NOMO-1 treated with dmso at 0.1 percent for 144 hours (cell line): ENCODE data around the gene RNF187.
A peak's percentile ranks its signal among the peaks of the same experiment; 100 is the strongest.
"Not testable (repeated sequence)": the region's sequence is repeated elsewhere in the genome, so short reads cannot be mapped to it uniquely, and the experiment has no call there.

Experiments used
- DNase-seq: peaks from one replicate; lab custom pipeline; 2025; ENCODE audit not compliant: unreplicated experiment; lab: John Stamatoyannopoulos, UW

RNF187 gene

DNA sequence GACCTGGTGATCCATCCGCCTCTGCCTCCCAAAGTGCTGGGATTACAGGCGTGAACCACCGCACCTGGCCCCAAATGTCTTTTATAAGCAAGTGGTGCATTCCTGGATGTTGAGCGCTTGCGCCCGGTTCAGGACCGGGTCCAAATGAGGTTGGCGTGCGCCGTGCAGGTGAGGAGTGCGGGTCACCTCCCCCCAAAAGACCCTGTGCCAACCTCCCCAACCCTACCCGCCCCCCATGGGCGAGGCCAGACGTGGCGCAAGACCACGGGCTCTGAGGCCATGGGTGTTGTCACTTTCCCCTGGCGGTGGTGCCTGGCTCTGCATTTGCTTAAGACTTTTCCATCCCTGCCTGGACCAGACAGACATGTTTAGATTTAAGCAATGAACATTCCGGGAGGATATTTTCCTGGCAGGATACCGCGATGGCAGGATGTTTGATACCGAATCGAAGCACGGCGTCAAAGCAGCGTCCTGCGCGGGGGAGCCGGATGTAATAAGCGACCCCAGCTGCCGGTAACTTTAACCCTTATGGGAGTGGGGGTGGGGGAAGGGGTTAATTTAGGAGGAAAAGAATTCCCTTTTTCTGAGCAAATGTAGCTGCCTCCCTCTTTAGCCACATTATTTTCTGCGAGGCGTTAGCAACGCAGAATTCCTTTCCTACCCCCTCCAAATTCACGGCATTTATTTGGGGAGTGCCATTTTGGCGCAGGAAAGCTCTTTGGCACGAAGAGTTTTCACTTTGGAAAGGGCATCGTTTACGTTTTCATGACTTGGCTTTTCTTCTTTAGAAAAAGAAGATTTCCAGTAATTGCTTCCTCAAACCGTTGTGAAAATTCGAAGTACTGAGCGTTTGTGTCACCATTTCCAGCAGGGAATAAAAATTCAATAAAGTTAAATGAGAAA lies 27.8 kb upstream of the RNF187 start:
- DNase-seq, result peak; percentile 51

DNA sequence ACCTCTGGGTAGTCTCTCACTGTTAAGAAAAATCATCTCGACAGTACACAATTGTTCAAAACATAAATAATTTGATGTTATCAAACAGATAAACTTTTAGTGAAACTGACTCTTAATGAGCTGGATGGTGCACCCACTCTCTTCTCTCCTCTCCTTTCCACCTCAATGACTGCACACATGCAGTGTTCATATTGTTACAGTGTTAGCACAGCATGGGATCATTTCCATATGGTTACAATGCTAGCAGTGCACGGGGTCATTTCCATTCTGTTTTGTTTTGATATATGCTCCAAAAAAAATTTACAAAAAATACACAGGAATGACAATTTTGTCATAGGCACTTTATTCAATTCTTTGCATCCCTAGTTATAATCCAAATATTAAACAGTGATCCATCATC lies 26.4 kb upstream of the RNF187 start:
- DNase-seq, result no peak

DNA sequence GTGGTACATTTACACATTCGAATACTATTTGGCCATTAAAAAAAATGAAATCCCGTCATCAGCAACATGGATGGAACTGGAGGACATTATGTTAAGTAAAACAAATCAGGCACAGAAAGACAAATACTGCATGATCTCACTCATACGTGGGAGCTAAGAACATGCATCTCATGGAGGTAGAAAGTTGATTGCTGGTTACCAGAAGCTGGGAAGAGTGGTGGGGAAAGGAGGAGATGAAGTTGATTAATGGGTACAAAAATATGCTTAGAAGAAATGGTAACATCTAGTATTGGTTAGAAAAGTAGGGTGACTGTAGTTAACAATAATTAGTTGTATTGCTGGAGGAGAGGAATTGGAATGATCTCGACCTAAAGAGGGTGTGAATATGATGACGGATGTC lies 24.6 kb upstream of the RNF187 start:
- DNase-seq, result no peak

DNA sequence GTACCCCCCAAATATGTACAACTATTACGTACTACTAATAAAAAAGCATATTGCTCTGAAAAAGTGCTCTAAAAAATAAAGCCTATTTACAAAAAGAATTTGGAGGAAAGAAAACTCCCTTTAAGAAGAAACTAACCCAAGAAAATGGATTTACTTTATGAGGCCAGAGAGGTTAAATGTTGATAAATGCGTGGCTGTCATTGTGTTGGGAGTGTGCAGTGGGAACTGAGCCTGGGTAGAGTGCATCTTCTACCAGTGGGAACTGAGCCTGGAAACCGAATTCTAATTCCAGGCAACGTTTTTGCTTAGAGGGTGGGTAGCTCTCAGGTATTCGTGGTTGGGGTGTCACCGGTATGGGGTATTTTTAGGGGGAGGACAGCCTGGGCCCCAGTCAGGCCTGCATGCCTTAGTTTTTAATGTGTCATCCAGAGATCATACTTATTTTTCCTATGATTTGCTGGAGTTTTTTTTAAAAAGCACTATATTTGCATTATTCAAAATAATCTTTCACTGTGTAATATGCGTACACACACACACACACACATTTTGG lies 24.1 kb upstream of the RNF187 start:
- DNase-seq, result no peak

DNA sequence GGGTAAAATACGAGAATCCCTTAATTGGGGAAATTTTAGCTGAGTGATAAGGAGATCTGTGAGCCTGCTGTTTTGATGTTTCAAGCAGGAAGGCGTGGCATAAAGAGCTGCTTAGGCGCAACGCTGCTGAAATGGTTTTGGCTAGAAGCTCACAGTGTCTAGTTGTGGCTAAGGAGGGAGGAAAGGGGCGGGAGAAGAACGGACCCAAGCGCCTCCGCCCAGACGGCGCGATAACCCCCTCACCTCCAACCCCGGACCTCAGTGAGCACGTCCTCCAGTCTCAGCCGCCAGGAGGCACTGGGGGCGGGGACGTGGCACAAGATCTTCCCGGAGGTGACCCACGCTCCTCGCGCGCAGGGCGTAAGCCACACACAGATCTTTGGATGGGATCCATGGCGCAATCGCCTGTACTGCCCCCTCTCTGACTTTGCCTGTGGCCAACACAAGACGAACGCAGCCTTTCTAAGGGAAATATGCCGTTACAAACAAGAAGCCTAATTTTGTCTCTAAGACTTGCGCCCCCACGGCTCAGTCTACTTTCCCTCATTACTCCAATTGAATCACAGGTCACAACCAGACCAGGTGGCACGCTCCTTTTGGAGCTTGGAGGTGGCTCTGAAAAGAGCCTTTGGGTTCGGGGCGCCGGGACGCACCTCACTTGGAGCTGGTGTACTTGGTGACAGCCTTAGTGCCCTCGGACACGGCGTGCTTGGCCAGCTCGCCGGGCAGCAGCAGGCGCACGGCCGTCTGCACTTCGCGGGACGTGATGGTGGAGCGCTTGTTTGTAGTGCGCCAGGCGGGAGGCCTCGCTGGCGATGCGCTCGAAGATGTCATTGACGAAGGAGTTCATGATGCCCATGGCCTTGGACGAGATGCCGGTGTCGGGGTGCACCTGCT lies 23.4 kb upstream of the RNF187 start:
- DNase-seq, result peak; percentile 77

DNA sequence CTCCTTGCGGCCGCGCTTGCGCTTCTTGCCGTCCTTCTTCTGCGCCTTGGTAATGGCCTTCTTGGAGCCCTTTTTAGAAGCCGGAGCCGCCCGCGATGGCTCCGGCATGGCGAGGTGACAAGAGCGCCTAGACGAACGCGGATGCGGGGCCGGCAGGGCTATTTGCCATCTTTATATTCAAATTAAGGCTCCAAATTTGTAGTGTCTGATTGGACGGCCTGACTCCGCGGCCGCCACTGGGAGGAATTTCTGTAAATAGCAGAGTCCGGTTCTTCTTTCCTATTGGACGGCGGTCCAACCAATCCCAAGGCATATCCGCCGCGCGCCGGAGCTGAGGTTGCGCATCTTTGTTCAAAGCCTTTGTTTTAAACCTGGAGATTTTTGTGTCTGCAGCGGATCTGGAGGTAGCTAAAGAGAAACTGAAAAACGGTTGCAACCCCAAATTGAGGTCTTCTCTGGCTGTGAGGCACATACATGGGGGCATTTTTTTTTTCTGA lies 22.6 kb upstream of the RNF187 start:
- peak; percentile 31 for DNase-seq

DNA sequence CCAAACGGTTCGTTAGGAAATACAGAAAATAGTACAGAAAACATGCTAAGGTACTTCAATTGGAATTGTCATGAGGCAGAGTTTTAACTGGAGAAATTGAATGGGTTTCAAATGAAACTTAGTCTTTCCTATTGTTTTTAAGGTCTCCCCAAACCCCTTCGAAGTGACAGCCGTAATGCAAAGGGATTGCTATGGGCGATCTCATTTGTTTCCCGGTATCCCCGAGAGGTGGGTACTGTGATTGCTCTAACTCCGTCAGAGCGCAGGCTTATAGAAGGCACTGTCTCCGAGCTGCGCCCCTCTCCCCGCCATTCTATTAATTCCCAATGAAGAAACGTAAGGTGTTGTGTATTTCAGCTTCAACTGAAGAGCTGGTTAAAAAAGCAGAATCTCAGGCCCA lies 22.0 kb upstream of the RNF187 start:
- DNase-seq, result no peak

DNA sequence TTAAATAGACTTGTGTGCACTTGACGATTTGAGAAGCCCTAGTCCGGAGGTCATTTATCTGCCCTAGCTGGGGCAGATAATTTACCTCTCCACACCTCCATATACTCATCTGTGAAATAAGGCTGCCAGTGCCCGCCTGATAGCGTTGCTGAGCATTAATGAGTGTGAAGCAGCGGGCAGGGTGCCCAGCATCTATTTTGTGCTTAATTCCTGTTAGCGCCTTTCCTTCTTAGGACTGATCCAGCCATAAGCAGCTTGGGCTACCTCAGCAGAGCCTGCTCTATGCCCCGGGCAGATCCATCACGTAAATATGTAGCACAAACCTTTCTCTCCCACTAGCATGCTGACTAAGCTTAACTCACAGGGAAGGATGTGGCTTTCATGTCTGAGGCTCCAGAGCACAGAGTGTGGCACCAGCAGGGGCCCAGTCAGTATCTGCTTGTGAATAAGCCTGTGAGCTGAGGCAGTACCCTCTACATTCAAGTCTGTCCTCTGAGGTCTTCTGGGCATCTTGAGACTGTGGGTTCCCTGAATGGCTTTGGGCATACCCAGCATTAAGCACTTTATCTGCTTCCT lies 21.5 kb upstream of the RNF187 start:
- no peak for DNase-seq

DNA sequence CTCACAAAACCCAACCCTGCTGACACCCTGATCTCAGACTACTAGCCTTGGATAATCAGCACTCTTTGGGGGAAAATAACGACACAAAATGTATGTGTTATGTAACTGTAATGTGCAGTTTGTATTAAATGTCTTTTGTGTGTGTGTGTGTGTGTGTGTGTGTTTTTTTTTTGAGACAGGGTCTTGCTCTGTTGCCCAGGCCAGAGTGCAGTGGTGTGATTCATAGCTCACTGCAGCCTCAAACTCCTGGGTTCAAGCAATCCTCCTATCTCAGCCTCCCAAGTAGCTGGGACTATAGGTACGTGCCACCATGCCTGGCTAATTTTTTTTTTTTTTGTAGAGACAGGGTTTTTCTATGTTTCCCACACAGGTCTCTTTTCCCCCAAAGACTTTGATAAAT lies 19.0 kb upstream of the RNF187 start:
- DNase-seq, result not testable (repeated sequence)

DNA sequence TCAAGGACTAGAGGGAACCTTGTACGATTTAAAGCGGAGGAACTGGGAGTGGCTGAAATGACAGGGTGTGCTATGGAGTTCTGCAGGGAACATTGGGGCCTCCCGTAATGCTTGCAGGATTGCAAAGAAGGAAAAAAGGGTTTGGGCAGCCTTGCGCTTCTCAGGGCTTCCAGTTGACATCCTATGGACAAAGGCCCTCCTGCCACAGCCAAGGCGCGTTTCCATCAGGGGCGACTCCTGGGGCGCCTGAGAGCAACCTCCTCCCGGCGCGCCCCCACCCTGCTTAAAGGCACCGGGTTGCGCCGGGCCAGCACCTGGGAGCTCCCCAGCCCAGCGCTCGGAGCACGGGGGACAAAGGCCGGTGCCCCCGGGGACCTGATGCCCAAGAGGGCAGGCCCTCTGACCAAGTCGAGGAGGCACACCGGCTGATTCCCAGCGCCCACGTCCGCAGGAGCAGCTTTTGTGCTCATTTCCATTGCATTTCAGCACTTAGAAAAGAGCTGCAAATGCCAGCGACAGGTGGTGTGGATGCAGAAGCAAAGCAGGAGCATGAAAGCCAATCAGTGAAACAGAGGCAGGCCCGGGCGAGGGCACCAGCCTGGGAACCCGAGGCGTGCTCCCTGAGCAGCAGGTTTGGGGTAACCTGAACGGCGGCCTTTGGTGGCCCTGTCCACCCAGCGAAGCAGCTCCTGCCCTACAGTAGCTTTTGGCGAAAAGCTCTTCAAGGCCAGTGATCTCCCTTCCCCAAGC lies 17.6 kb upstream of the RNF187 start:
- no peak for DNase-seq

DNA sequence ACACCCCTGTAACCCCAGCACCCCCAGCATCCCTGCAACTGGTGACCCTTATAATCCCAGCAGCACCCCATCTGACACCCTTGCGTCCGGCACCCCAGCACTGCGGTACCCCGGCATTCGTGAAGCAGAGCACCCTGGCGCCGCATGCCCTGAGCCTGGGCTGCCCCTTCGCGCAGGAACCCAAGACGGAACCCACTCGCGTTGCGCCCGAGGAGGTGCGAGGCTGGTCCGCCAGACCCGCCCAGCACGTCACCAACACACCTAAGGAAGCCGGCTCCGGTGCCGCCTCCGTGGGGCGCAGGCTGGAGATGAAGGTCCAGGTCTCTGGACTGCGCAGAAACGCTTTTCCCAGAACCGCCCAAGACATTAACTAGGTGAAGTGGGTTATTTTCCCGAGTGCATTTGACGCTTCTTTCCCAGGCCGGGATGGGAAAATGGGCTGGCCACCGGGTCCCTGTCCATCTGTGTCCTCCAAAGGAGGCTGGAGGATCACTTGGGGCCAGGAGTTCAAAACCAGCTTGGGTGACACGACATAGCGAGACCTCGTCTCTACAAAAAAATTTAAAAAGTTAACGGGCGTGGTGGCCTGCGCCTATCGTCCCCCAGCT lies 15.9 kb upstream of the RNF187 start:
- DNase-seq, result no peak

DNA sequence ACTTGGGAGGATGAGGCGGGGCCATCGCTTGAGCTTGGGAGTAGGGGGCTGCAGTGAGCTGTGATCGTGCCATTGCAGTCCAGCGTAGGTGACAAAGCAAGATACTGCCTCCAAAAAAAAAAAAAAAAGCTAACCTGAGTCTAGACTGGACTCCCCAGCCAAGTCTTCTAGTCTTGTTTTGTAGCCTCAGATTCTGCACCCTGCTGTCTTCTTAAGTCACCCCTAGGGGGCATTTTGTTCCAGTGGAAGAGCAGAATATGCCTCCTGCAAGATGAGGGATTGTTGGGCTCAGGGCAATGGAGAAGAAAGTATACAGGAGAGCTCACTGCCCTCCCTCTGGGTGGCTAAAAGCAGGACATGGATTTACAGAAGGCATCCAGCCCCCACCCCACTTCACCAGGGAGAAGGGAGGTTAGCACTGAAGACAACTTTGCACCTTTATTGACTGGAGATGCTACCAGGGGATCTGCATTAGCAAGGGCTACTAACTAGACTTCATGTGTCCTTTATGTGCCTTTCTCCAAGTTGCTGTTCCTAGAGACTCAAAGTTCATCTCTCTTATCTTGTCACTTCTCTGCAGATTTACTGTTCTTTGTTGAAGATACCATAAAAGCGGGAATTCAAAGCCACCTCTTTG lies 15.3 kb upstream of the RNF187 start:
- DNase-seq, result peak; percentile 44

DNA sequence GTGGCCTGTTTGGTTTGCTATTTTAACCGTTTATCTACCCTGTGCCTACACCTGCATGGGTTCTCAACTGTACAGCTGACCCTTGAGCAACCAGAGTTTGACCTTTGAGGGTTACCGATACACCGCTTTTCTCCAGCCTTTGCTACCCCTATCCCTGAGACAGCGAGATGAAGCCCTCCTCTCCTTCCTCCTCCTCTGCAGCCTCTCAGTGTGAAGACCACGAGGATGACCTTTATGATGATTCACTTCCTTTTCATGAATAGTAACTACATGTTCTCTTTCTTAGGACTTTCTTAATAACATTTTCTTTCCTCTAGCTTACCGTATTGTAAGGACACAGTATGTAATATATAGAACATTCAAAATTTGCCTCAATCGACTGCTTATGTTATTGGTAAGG lies 14.5 kb upstream of the RNF187 start:
- DNase-seq, result no peak

DNA sequence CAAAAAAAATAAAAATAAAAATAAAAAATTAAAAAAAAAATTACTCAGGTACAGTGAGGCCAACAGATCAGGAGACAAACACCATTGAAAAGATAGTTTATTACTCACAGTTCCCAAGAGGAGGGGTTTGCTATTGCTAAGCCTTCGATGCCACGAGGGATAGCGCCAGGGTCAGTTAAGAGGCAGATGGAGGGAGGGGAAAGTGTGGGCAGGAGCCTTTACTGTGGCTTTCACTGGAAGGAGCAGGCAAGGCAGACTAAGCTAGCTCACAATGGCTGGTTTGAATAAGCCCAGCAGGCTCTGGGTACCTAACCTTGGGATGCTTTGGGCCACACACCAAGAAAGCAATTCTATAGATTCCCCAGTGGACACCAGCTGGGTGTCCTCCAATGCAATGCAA lies 12.7 kb upstream of the RNF187 start:
- DNase-seq, result no peak

DNA sequence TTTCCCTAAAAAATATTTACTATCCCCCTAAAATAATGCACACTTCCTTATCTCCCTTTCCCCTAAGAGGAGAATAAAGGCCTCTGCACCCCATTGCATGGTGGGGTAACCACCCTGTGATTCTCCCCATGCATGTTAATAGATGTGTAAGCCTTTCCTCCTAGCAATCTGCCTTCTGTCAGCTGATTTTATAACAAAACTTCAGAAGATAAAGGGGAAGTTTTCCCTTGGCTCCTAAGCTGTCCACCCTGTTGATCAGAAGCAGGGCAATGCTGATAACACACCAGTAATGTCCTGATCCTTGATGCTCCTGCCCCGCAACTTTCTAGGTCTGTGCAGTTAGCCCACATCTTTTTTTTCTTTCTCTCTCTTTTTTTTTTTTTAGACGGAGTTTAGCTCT lies 11.4 kb upstream of the RNF187 start:
- no peak for DNase-seq

DNA sequence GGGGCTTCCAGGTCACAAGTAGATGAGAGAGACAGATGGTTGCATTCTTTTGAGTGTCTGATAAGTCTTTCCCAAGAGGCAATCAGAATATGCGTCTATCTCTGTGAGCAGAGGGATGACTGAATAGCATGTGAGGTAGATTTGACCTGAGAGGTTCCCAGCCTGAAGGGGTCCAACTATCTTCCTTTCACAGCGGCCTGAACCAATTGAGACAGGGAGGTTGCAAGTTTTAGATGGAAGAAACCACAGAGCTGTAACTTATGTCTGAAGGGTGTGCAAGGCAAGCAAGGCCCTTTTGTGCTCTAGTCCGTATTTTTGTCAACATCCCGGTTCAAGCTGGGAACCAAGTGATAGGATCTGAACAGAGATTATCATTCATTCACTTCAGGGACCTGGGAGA lies 9.9 kb upstream of the RNF187 start:
- DNase-seq, result no peak

DNA sequence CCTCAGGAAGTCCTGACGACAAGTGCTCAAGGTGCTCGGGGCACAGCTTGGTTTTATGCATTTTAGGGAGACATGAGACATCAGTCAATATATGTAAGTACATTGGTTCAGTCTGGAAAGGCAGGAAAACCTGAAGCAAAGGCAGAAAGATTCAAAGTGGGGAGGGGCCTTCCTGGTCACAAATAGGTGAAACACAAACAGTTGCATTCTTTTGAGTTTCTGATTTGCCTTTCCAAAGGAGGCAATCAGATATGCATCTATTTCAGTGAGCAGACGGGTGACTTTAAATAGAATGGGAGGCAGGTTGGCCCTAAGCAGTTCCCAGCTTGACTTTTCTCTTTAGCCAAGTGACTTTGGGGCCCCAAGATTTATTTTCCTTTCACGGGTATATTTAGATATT lies 8.9 kb upstream of the RNF187 start:
- no peak for DNase-seq

DNA sequence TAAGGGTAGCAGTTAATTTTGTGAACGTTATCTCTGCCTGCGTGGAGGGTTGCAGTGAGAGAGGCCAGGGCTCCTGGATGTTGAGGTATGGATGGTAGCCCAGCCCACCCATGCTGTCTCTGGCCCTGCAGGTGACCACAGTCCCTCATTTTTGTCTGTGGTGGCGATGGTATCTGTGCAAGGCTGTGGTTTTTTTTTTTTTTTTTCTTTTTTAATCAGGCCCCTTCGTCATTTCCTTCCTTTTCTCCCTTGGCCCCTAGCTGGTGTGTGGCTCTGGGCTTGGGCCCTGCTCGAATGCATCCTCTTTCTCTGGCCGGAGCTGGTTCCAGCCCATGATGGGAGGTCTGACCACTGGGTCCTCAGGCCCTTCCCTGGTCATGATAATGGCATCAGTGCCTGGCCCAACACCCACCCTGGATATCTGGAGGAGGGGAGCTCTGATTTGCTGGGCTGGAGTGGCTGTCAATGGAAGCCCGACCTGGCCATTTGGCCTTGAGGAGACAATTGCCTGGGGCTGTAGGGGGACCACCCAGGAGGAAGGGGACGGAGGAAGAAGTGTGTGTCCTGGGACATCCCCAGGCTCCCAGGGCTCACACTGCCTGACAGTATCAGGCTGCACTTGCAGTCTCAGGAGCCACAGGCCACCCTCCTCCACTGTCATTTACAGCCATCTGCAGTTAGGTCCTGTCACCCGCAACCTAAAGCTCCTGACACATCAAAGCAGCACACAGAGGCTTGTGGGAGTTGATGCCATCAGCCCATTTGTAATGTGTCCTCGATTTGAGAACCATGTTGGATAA lies 8.1 kb upstream of the RNF187 start:
- peak; percentile 37 for DNase-seq

DNA sequence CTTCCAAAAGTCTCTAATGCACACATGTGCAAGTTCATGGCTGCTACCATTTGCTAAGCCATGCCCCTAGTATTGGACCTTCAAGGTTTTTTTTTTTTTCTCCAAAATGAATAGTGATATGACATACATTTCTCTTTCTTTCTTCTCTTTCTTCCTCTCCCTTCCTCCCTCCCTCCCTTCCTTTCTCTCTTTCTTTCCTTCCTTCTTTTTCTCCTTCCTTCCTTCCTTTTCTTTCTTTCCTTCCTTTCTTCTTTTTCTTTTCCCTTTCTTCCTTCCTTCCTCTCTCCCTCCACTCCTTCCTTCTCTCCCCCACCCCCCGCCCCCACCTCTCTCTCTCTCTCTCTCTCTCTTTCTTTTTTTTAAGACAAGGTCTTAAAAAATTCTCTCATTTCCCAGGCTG lies 3.4 kb upstream of the RNF187 start:
- DNase-seq, result no peak
